Measurements from ENCODE around the gene NYAP2.

Gene NYAP2

DNA sequence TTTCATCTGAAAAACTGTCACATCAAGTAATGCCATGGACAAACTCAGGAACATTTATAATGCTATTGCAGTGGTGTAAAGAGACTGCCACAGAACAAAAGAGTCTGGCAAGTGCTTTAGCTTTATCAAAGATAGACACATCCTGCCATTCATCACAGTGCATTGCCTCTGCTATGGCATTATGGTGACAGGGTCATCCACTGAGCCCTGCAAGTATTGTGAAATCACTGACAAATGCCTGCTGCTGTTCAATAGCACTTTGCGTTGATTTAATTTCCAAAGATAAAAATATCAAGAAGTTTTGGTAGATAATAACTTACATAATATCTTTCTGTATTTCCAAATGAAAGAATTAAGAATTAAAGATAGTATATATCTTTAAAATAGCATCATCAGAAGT, 38.7 kb downstream of the NYAP2 start:
- TF ChIP-seq, protein P1, sequence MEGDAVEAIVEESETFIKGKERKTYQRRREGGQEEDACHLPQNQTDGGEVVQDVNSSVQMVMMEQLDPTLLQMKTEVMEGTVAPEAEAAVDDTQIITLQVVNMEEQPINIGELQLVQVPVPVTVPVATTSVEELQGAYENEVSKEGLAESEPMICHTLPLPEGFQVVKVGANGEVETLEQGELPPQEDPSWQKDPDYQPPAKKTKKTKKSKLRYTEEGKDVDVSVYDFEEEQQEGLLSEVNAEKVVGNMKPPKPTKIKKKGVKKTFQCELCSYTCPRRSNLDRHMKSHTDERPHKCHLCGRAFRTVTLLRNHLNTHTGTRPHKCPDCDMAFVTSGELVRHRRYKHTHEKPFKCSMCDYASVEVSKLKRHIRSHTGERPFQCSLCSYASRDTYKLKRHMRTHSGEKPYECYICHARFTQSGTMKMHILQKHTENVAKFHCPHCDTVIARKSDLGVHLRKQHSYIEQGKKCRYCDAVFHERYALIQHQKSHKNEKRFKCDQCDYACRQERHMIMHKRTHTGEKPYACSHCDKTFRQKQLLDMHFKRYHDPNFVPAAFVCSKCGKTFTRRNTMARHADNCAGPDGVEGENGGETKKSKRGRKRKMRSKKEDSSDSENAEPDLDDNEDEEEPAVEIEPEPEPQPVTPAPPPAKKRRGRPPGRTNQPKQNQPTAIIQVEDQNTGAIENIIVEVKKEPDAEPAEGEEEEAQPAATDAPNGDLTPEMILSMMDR (IDR thresholded peaks at IDR 0.05; ENCODE audit: control insufficient read depth, extremely low read depth, insufficient read depth), result no peak
- H3K4me3 ChIP-seq (ENCODE audit: low read depth, low read length), result no peak overlapping the region
- no peak for DNase-seq (ENCODE audit: low read depth)

DNA sequence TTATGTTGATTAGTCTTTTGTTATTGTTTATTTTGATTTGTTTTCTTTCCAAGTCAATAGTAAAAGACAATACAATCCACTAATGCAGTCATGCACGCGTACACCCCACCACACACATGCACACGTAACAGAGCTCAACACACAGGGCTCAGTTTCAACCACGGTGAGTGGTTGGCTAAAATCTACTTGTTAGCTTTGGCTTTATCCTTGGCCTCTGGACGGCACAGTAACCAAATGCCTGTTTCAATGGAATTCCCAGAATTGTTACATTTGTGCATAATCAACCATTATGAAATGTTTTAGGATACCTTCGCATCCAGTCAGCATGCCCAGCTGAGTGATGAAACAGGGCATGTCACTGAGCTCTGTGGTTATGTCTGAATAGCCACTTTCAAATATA, 53.2 kb downstream of the NYAP2 start:
- no peak for DNase-seq (ENCODE audit: low read depth)
- no peak overlapping the region for H3K4me3 ChIP-seq (ENCODE audit: low read depth, low read length)
- TF ChIP-seq, protein P1 (IDR thresholded peaks at IDR 0.05; ENCODE audit: control insufficient read depth, extremely low read depth, insufficient read depth), result no peak

DNA sequence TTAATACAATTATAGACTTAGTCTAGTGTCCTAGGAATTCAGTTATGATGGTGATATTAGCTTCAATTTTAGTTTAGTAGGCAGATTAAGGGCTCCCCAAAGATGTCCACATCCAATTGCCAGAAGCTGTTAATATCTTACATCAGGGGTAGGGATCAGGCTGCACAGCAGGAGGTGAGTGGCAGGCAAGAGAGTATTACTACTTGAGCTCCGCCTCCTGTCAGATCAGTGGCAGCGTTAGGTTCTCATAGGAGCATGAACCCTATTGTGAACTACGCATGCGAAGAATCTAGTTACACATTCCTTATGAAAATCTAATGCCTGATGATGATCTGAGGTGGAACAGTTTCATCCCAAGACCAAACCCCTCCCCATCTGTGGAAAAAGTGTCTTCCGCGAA, 54.9 kb downstream of the NYAP2 start:
- TF ChIP-seq, protein P1 (IDR thresholded peaks at IDR 0.05; ENCODE audit: control insufficient read depth, extremely low read depth, insufficient read depth), result no peak
- DNase-seq (ENCODE audit: low read depth), result no peak
- no peak overlapping the region for H3K4me3 ChIP-seq (ENCODE audit: low read depth, low read length)

DNA sequence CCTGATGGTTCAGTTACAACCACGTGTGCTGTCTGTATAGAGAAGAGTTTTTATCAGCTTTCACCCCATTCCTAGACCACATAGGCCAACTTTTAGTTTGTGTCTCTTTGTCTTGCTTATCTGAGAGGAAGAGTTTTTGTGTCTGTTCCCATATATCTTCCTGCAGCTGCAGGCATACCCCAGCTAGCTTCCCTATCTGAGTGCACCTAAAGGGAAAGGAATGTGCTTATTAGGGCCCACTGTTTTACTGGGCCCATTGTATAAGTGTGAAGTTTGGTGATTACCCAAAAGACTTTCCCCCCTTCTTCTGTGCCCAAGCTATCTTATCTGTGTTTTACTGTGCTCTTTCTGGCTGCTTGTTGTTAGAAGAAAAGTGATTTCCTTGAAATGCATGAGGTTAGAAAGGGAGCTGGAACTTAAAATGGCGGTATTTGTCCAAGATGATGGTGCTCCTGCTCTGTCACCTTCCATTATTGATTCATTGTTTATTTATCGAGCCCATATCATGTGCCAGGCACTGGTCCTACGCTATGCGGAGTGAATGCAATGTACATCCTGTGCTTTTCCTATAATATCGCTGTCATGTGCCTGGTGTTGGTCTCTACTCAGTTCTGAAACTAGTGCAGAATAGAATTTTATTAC, 57.2 kb downstream of the NYAP2 start:
- TF ChIP-seq, protein P1 (IDR thresholded peaks at IDR 0.05; ENCODE audit: control insufficient read depth, extremely low read depth, insufficient read depth), result no peak
- H3K4me3 ChIP-seq (ENCODE audit: low read depth, low read length), result no peak overlapping the region
- no peak for DNase-seq (ENCODE audit: low read depth)

DNA sequence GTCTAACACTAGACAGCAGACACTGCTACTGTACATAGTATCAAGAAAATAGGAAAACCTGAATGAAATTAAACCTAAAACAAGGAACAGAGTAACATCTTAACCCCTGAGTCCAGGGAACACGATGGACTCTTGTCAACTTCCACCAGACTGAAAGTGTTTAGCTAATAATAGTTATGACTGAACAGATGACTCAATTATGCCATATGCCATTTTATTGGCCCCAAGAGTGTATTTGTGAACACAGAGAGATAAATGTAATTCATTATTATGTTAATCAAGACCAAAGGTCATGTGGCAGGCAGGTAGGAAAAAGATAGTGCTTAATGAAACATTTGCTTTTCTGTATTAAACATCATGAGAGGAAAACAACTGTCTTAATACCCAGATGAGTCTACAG, 58.0 kb downstream of the NYAP2 start:
- DNase-seq (ENCODE audit: low read depth), result no peak
- TF ChIP-seq, protein P1 (IDR thresholded peaks at IDR 0.05; ENCODE audit: control insufficient read depth, extremely low read depth, insufficient read depth), result no peak
- H3K4me3 ChIP-seq (ENCODE audit: low read depth, low read length), result no peak overlapping the region

DNA sequence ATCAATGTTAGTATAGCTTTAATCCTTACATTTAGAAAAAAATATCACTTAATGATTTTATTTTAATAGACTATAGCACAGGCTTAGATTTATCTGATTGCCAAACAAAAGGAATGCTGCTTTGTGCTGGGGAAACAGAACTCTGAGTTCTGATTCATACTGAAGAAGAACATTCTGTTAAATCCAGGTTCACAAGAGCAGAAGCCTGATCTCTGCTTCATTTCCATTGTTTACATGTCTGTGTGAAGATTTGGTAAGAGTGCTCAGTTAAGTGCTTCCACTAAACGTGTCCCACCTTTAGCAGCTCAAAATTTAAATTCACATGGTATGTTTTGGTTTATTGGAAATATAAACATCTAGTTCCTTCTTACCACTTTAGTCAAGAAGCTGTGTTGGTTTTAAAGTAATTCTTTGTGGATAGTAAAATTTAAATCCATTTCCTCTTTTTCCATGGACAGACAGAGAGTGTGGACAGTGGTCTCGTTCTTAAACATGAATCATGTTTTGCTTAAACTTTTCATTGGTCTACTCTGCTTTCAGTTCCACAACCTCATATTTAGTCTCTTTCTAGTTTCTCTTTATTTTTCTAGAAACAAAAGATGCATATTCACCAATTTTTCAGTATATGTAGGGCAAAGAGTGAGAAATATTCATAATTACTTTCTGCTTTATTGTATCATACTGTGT, 59.1 kb downstream of the NYAP2 start:
- TF ChIP-seq, protein P1 (IDR thresholded peaks at IDR 0.05; ENCODE audit: control insufficient read depth, extremely low read depth, insufficient read depth), result no peak
- no peak overlapping the region for H3K4me3 ChIP-seq (ENCODE audit: low read depth, low read length)
- DNase-seq (ENCODE audit: low read depth), result no peak

DNA sequence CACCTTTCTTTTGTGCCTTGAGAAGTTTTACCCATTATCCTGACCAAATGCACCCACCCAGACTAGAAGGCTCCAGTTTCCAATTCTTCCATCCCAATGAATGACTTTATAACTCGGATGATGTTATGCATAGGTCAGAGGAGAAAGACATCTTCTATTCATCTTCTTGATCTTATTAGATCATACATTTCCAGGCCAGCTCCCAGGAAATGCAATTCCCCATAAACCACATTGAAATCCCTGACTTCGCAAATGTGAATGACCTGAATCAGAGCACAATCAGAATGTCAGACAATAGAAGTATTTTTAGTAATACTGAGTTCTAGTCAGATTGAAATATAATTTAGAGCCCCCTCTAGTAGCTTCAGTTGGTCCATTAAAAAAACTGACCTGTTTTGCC, 62.9 kb downstream of the NYAP2 start:
- DNase-seq (ENCODE audit: low read depth), result no peak
- TF ChIP-seq, protein P1 (IDR thresholded peaks at IDR 0.05; ENCODE audit: control insufficient read depth, extremely low read depth, insufficient read depth), result no peak
- no peak overlapping the region for H3K4me3 ChIP-seq (ENCODE audit: low read depth, low read length)
